GM19324 (cell line): Measurements from ENCODE around the gene ZCWPW1.
"Not testable (repeated sequence)": the region's sequence is repeated elsewhere in the genome, so short reads cannot be mapped to it uniquely, and the experiment has no call there.

Experiments used
- ATAC-seq: cut with Tn5 transposase; IDR thresholded peaks from one replicate; pipeline ENCODE4 v1.9.1; 2021; ENCODE audit warnings: mild to moderate bottlenecking, moderate library complexity; ENCODE audit not compliant: unreplicated experiment, low FRiP score

Gene ZCWPW1

GRCh38 chr7:100360135-100360854, 68.2 kb downstream of the ZCWPW1 start:
- ATAC-seq = no peak

- no peak for ATAC-seq
Observed at GRCh38 chr7:100358857-100359212, 69.7 kb downstream of the ZCWPW1 start.

GRCh38 chr7:100358027-100358856, 70.3 kb downstream of the ZCWPW1 start, which contains the start of gene PILRB:
PILRB (plus strand) TSS chr7:100358117; CDS start chr7:100358303, 186 bp downstream.
- ATAC-seq = no peak

GRCh38 chr7:100357131-100357561, 71.4 kb downstream of the ZCWPW1 start:
- no peak for ATAC-seq

GRCh38 chr7:100356416-100357068, 72.0 kb downstream of the ZCWPW1 start:
- no peak for ATAC-seq

GRCh38 chr7:100353685-100354330, 74.7 kb downstream of the ZCWPW1 start:
- ATAC-seq = no peak

GRCh38 chr7:100352984-100353684, 75.4 kb downstream of the ZCWPW1 start:
- no peak for ATAC-seq

- not testable (repeated sequence) for ATAC-seq
Observed at GRCh38 chr7:100352230-100352781, 76.2 kb downstream of the ZCWPW1 start.

GRCh38 chr7:100351657-100352058, 76.8 kb downstream of the ZCWPW1 start:
- ATAC-seq = no peak
